PC-3 (cell line): ENCODE data around the gene TSC22D4. TPM values are rescaled to one million over a fixed set of nuclear protein-coding genes. Genes with fewer than 3 reads are reported as not detected.

ENCODE experiments used
- ATAC-seq: fragments of 200-7000 bp; cut with Tn5 transposase; 2 replicates; pipeline ENCODE4 v1.9.1; 2020; ENCODE audit warnings: mild to moderate bottlenecking, moderate library complexity
- BruUV-seq: library from RNA; stranded (reverse); fragments of 400-500 nt; replicated peaks from 2 replicates; lab custom pipeline; 2021; lab: Mats Ljungman, UMichigan
- CTCF ChIA-PET: fragments of 300-600 bp; sonication (Branson Sonifier 250); formaldehyde crosslinking; loops from one replicate; lab custom pipeline; 2022; ENCODE audit warnings: antibody characterized with exemption; lab: Charles Lee
- POLR2A ChIA-PET: fragments of 300-600 bp; sonication (Branson Sonifier 250); formaldehyde crosslinking; loops from one replicate; lab custom pipeline; 2022; ENCODE audit warnings: antibody characterized with exemption; ENCODE audit not compliant: unreplicated experiment; lab: Charles Lee
- DNase-seq: peaks from one replicate; pipeline ENCODE4 v3.0.0-alpha.2; 2015
- H2AFZ ChIP-seq: fragments of 300-600 bp; sonication (generic); 2 replicates; pipeline ENCODE4 v1.6.0; 2016; ENCODE audit warnings: antibody characterized with exemption, low read length
- H3F3A ChIP-seq: fragments of 300-600 bp; sonication (generic); one replicate; pipeline ENCODE4 v1.6.0; 2017; ENCODE audit warnings: antibody characterized with exemption, low read length, control low read depth, mild to moderate bottlenecking; ENCODE audit not compliant: unreplicated experiment
- H3K27ac ChIP-seq: fragments of 300-600 bp; sonication (generic); 2 replicates; pipeline ENCODE4 v1.5.1; 2016; ENCODE audit warnings: mild to moderate bottlenecking, low read length
- H3K27me3 ChIP-seq: fragments of 300-600 bp; sonication (generic); 2 replicates; pipeline ENCODE4 v1.6.1; 2016; ENCODE audit warnings: low read length, mixed read lengths
- H3K36me3 ChIP-seq: fragments of 300-600 bp; sonication (generic); 2 replicates; pipeline ENCODE4 v1.6.1; 2016; ENCODE audit warnings: low read depth, mixed run types, low read length, mixed read lengths
- H3K4me1 ChIP-seq: fragments of 300-600 bp; sonication (generic); 2 replicates; pipeline ENCODE4 v1.5.1; 2016; ENCODE audit warnings: low read length; ENCODE audit not compliant: insufficient read depth
- H3K4me2 ChIP-seq: fragments of 300-600 bp; sonication (generic); 2 replicates; pipeline ENCODE4 v1.6.0; 2016; ENCODE audit warnings: low read length
- H3K4me3 ChIP-seq: fragments of 300-600 bp; sonication (generic); 2 replicates; pipeline ENCODE4 v1.5.1; 2016; ENCODE audit warnings: mild to moderate bottlenecking, low read length, mixed read lengths
- H3K79me2 ChIP-seq: fragments of 300-600 bp; sonication (generic); 2 replicates; pipeline ENCODE4 v1.6.1; 2017; ENCODE audit warnings: low read length, mixed read lengths
- H3K9ac ChIP-seq: fragments of 300-600 bp; sonication (generic); 2 replicates; pipeline ENCODE4 v1.6.0; 2016; ENCODE audit warnings: mild to moderate bottlenecking, low read length
- H3K9me2 ChIP-seq: fragments of 300-600 bp; sonication (generic); replicated peaks from 2 replicates; pipeline ENCODE4 v1.6.1; 2016; ENCODE audit warnings: mixed run types, low read length, mixed read lengths
- H3K9me3 ChIP-seq: fragments of 300-600 bp; sonication (generic); 2 replicates; pipeline ENCODE4 v1.6.1; 2016; ENCODE audit warnings: low read length, mixed read lengths
- H4K20me1 ChIP-seq: fragments of 300-600 bp; sonication (generic); 2 replicates; pipeline ENCODE4 v1.6.1; 2016; ENCODE audit warnings: low read length, mixed read lengths
- CTCF ChIP-seq: fragments of 300-600 bp; sonication (generic); conservative IDR thresholded peaks from 2 replicates; pipeline ENCODE4 v1.5.1; 2017; ENCODE audit warnings: antibody characterized with exemption, low read depth, mild to moderate bottlenecking, low read length
- EZH2 ChIP-seq: fragments of 300-600 bp; sonication (generic); IDR thresholded peaks from one replicate; pipeline ENCODE4 v1.6.1; 2017; ENCODE audit warnings: antibody characterized with exemption, mild to moderate bottlenecking, low read length; ENCODE audit not compliant: unreplicated experiment
- EZH2phosphoT487 ChIP-seq: fragments of 300-600 bp; sonication (generic); IDR thresholded peaks from 2 replicates; pipeline ENCODE4 v1.6.1; 2018; ENCODE audit warnings: mild to moderate bottlenecking, antibody characterized with exemption, low read length, borderline replicate concordance
- intact Hi-C: fragments of 100-400 bp; cut with micrococcal nuclease; formaldehyde crosslinking; loops from 2 replicates; pipeline ENCODE4 v1.9.0; 2023
- total RNA-seq: library from RNA; depleted of rRNA; stranded (reverse); fragments of >200 nt; gene quantifications from 2 replicates; pipeline ENCODE4 v1.2.3, GENCODE V29; 2014

TSC22D4 gene
- total RNA-seq, 1 experiment from 2014 or later: 57.1 TPM

DNA sequence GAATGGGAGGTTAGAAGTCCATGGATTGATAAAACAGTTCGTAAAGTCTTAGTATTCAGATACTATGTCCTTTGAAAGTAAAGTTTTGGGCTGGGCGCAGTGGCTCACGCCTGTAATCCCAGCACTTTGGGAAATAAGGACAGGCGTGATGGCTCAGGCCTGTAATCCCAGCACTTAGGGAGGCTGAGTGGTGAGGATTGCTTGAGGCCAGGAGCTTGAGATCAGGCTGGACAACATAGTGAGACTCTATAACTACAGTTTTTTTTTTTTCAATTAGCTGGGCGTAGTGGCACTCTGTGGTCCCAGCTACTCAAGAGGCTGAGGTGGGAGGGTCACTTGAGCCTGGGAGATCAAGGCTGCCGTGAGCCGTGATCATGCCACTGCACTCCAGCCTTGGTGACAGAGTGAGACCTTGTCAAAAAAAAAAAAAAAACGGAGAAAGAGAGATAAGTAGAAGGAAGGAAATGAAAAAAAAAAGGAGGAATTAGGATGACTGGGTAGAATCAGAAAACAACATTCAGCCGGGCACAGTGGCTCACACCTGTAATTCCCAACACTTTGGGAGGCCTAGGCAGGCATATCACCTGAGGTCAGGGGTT lies 34.3 kb upstream of the TSC22D4 start:
- no peaks in the 10 kb centered on the region for H3K36me3 ChIP-seq
- no peak overlapping the region for H3K27ac ChIP-seq
- H3K9ac ChIP-seq: no peak overlapping the region
- H3K79me2 ChIP-seq: no peaks in the 10 kb centered on the region
- H3K4me2 ChIP-seq: no peak overlapping the region
- TF ChIP-seq EZH2phosphoT487 (no peak), CTCF (no peak), EZH2 (no peak)
- no peaks in the 10 kb centered on the region for H3K9me2 ChIP-seq
- no peak overlapping the region for H2AFZ ChIP-seq
- POLR2A ChIA-PET: no interaction called here
- intact Hi-C loops: no loop called here
- no peaks in the 10 kb centered on the region for H4K20me1 ChIP-seq
- H3K4me1 ChIP-seq: peaks cover 6% of the 10 kb centered on the region
- DNase-seq: no peak
- BruUV-seq: no TSS peak
- no peaks in the 10 kb centered on the region for H3F3A ChIP-seq
- no peaks in the 10 kb centered on the region for H3K27me3 ChIP-seq
- H3K9me3 ChIP-seq: no peaks in the 10 kb centered on the region
- ATAC-seq: no peak
- CTCF ChIA-PET: no interaction called here
- H3K4me3 ChIP-seq: no peak overlapping the region

GRCh38 chr7:100510437-100511239 lies 31.6 kb upstream of the TSC22D4 start:
- CTCF ChIA-PET: no interaction called here
- BruUV-seq: no TSS peak
- ATAC-seq: no peak

More at GRCh38 chr7:100510437-100511239, 31.6 kb upstream of the TSC22D4 start:
- H3K4me1 ChIP-seq: peaks cover 6% of the 10 kb centered on the region
- no peak overlapping the region for H3K27ac ChIP-seq
- H3K79me2 ChIP-seq: no peaks in the 10 kb centered on the region
- intact Hi-C loops: no loop called here
- H2AFZ ChIP-seq: no peak overlapping the region
- no peaks in the 10 kb centered on the region for H3K9me2 ChIP-seq
- no peak overlapping the region for H3K4me2 ChIP-seq
- H3K36me3 ChIP-seq: no peaks in the 10 kb centered on the region
- H4K20me1 ChIP-seq: no peaks in the 10 kb centered on the region
- H3K27me3 ChIP-seq: no peaks in the 10 kb centered on the region
- H3K4me3 ChIP-seq: no peak overlapping the region
- no peak overlapping the region for H3K9ac ChIP-seq
- no peaks in the 10 kb centered on the region for H3K9me3 ChIP-seq
- no peak for DNase-seq
- H3F3A ChIP-seq: no peaks in the 10 kb centered on the region
- POLR2A ChIA-PET: no interaction called here
- TF ChIP-seq CTCF (no peak), EZH2phosphoT487 (no peak), EZH2 (no peak)
